CD4-positive, CD25-positive, alpha-beta regulatory T cell (primary cell): ENCODE data around the gene CFAP251. TPM values are rescaled to one million over a fixed set of nuclear protein-coding genes. Genes with fewer than 3 reads are reported as not detected.

Experiments used
- ATAC-seq, 2 donors: fragments of 150-1000 bp; cut with Tn5 transposase; one replicate each; pipeline ENCODE4 v1.10.0; 2021; ENCODE audit warnings: low read depth in 2 of 2, moderate number of reproducible peaks in 2 of 2, moderate library complexity in 1 of 2
- DNase-seq, 3 donors: peaks; one replicate each; pipeline versions ENCODE4 v3.0.0 to v3.0.0-alpha.2; 2012 to 2022; ENCODE audit warnings: mixed read lengths in 1 of 3
- H3K27ac ChIP-seq: one replicate; pipeline ENCODE4 v1.7.0; 2013; ENCODE audit warnings: mild to moderate bottlenecking, low read length; ENCODE audit not compliant: insufficient read depth, poor library complexity, severe bottlenecking
- H3K27me3 ChIP-seq: one replicate; pipeline ENCODE4 v1.7.0; 2013; ENCODE audit warnings: low read length; ENCODE audit not compliant: control insufficient read depth, insufficient read depth
- H3K36me3 ChIP-seq: one replicate; pipeline ENCODE4 v1.7.0; 2013; ENCODE audit warnings: mild to moderate bottlenecking, low read length, moderate library complexity; ENCODE audit not compliant: control insufficient read depth, insufficient read depth
- H3K4me1 ChIP-seq: 2 replicates; pipeline ENCODE4 v1.7.0; 2013; ENCODE audit warnings: mild to moderate bottlenecking, low read length; ENCODE audit not compliant: insufficient read depth, control insufficient read depth, poor library complexity, severe bottlenecking
- H3K4me3 ChIP-seq: one replicate; pipeline ENCODE4 v1.7.0; 2013; ENCODE audit warnings: low read depth, mild to moderate bottlenecking, low read length, moderate library complexity
- H3K9me3 ChIP-seq, 2 experiments: 1 replicate in 1 of 2; 2 replicates in 1 of 2; pipeline ENCODE4 v1.7.0; 2013; ENCODE audit warnings: low read length in 2 of 2, mild to moderate bottlenecking in 1 of 2, moderate library complexity in 1 of 2; ENCODE audit not compliant: control insufficient read depth in 2 of 2
- H3K27ac Mint-ChIP-seq, 3 donors: one replicate each; pipeline ENCODE4 v1.8.0; 2020 to 2022; ENCODE audit warnings: mild to moderate bottlenecking in 3 of 3, mixed read lengths in 3 of 3, moderate library complexity in 2 of 3
- H3K27me3 Mint-ChIP-seq: one replicate; pipeline ENCODE4 v1.8.0; 2022; ENCODE audit warnings: mild to moderate bottlenecking, mixed read lengths
- H3K36me3 Mint-ChIP-seq: one replicate; pipeline ENCODE4 v1.8.0; 2020; ENCODE audit warnings: mixed read lengths
- H3K4me1 Mint-ChIP-seq, 4 donors: one replicate each; pipeline ENCODE4 v1.8.0; 2020 to 2022; ENCODE audit warnings: mixed read lengths in 4 of 4, mild to moderate bottlenecking in 1 of 4
- H3K4me3 Mint-ChIP-seq, 4 donors: one replicate each; pipeline ENCODE4 v1.8.0; 2020 to 2022; ENCODE audit warnings: mild to moderate bottlenecking in 4 of 4, mixed read lengths in 4 of 4, moderate library complexity in 3 of 4
- H3K9me3 Mint-ChIP-seq, 7 donors: one replicate each; pipeline ENCODE4 v1.8.0; 2020 to 2022; ENCODE audit warnings: mixed read lengths in 7 of 7, mild to moderate bottlenecking in 3 of 7, moderate library complexity in 2 of 7
- polyA plus RNA-seq, 4 donors: library from polyadenylated mRNA; unstranded; fragments of 300-500 nt; fragmentation: Illumina TruSeq; gene quantifications; one replicate each; pipeline ENCODE4 v1.2.3, GENCODE V29; 2021
- total RNA-seq: library from RNA; stranded (reverse); gene quantifications from one replicate; pipeline ENCODE4 v1.2.3, GENCODE V29; 2022

Gene CFAP251
- total and polyA plus RNA-seq, 5 donors from 2014 or later: 0.05 to 0.96 TPM; not detected in 3

- Histone ChIP-seq H3K4me3 (no peak overlapping the region), H3K27ac (no peak overlapping the region), H3K36me3 (peaks cover 35% of the 10 kb centered on the region), H3K27me3 (no peaks in the 10 kb centered on the region), H3K9me3 (no peaks in the 10 kb centered on the region), H3K4me1 (peaks cover 29% of the 10 kb centered on the region)
- no peak for DNase-seq
- no peak for ATAC-seq
- H3K4me1 Mint-ChIP-seq: peaks cover 13 to 58% (median 38%) of the 10 kb centered on the region in 4 donors
- peak overlapping the region in 2 of 3 donors; percentile 34 to 93 for H3K27ac Mint-ChIP-seq
- no peaks in the 10 kb centered on the region for H3K9me3 Mint-ChIP-seq
- H3K4me3 Mint-ChIP-seq: peak overlapping the region in 1 of 4 donors; percentile 6
- H3K36me3 Mint-ChIP-seq: peaks cover 25% of the 10 kb centered on the region
- H3K27me3 Mint-ChIP-seq: peaks cover 5% of the 10 kb centered on the region
These were observed 25.5 kb upstream of the CFAP251 start for GRCh38 chr12:121892673-121893561.

GRCh38 chr12:121893961-121894460 lies 24.4 kb upstream of the CFAP251 start:
- peaks cover 13 to 49% (median 32%) of the 10 kb centered on the region in 4 donors for H3K4me1 Mint-ChIP-seq
- peaks cover 20% of the 10 kb centered on the region for H3K36me3 Mint-ChIP-seq

GRCh38 chr12:121894633-121895032 lies 23.8 kb upstream of the CFAP251 start:
- H3K4me3 Mint-ChIP-seq: peak overlapping the region in 1 of 4 donors; percentile 61
- no peaks in the 10 kb centered on the region for H3K9me3 Mint-ChIP-seq
- Histone ChIP-seq H3K27me3 (no peaks in the 10 kb centered on the region), H3K4me3 (no peak overlapping the region), H3K27ac (no peak overlapping the region), H3K4me1 (peaks cover 18% of the 10 kb centered on the region), H3K9me3 (no peaks in the 10 kb centered on the region), H3K36me3 (peaks cover 45% of the 10 kb centered on the region)
- ATAC-seq (peak in 1 of 2 donors; percentile 34), DNase-seq (peak in 2 of 3 donors; percentile 10 to 40)
- H3K27me3 Mint-ChIP-seq: no peaks in the 10 kb centered on the region
- peak overlapping the region in 2 of 3 donors; percentile 80 to 93 for H3K27ac Mint-ChIP-seq
- peaks cover 25% of the 10 kb centered on the region for H3K36me3 Mint-ChIP-seq
- peaks cover 7 to 42% (median 26%) of the 10 kb centered on the region in 4 donors for H3K4me1 Mint-ChIP-seq

More at GRCh38 chr12:121893961-121894460, 24.4 kb upstream of the CFAP251 start:
- Histone ChIP-seq H3K27ac (no peak overlapping the region), H3K4me1 (peaks cover 24% of the 10 kb centered on the region), H3K9me3 (no peaks in the 10 kb centered on the region), H3K4me3 (no peak overlapping the region), H3K36me3 (peaks cover 39% of the 10 kb centered on the region), H3K27me3 (no peaks in the 10 kb centered on the region)
- peak overlapping the region in 1 of 4 donors; percentile 39 for H3K4me3 Mint-ChIP-seq
- no peaks in the 10 kb centered on the region for H3K27me3 Mint-ChIP-seq
- peak in 1 of 3 donors; percentile 45 for DNase-seq
- H3K27ac Mint-ChIP-seq: peak overlapping the region; percentile 79 to 94 (median 93)
- peak; percentile 16 to 33 for ATAC-seq
- no peaks in the 10 kb centered on the region for H3K9me3 Mint-ChIP-seq

GRCh38 chr12:121898287-121898686 lies 20.1 kb upstream of the CFAP251 start:
- H3K9me3 Mint-ChIP-seq: no peaks in the 10 kb centered on the region

GRCh38 chr12:121899590-121899989 lies 18.8 kb upstream of the CFAP251 start:
- H3K36me3 Mint-ChIP-seq: peaks cover 33% of the 10 kb centered on the region
- no peak overlapping the region for H3K4me3 ChIP-seq
- H3K36me3 ChIP-seq: peaks cover 73% of the 10 kb centered on the region
- DNase-seq: no peak
- H3K4me1 ChIP-seq: no peaks in the 10 kb centered on the region
- peaks cover 0 to 8% (median 5%) of the 10 kb centered on the region in 4 donors for H3K4me1 Mint-ChIP-seq
- H3K27me3 Mint-ChIP-seq: peaks cover 4% of the 10 kb centered on the region
- H3K27ac ChIP-seq: no peak overlapping the region
- no peaks in the 10 kb centered on the region for H3K27me3 ChIP-seq
- H3K4me3 Mint-ChIP-seq: no peak overlapping the region
- no peaks in the 10 kb centered on the region for H3K9me3 Mint-ChIP-seq
- no peaks in the 10 kb centered on the region for H3K9me3 ChIP-seq
- no peak for ATAC-seq
- H3K27ac Mint-ChIP-seq: no peak overlapping the region

More at GRCh38 chr12:121898287-121898686, 20.1 kb upstream of the CFAP251 start:
- H3K27me3 ChIP-seq: no peaks in the 10 kb centered on the region
- Mint-ChIP-seq H3K27ac (no peak overlapping the region), H3K4me3 (no peak overlapping the region), H3K36me3 (peaks cover 28% of the 10 kb centered on the region), H3K4me1 (peaks cover 0 to 18% (median 16%) of the 10 kb centered on the region in 4 donors), H3K27me3 (no peaks in the 10 kb centered on the region)
- ATAC-seq (no peak), DNase-seq (no peak)
- peaks cover 67% of the 10 kb centered on the region for H3K36me3 ChIP-seq
- no peak overlapping the region for H3K27ac ChIP-seq
- H3K4me3 ChIP-seq: no peak overlapping the region
- H3K9me3 ChIP-seq: no peaks in the 10 kb centered on the region
- peaks cover 5% of the 10 kb centered on the region for H3K4me1 ChIP-seq

GRCh38 chr12:121903202-121903601 lies 15.2 kb upstream of the CFAP251 start:
- H3K4me1 ChIP-seq: no peaks in the 10 kb centered on the region
- no peaks in the 10 kb centered on the region for H3K27me3 ChIP-seq
- Mint-ChIP-seq H3K27me3 (peaks cover 4% of the 10 kb centered on the region), H3K4me1 (peaks cover 0 to 3% (median under 1%) of the 10 kb centered on the region in 4 donors), H3K36me3 (peaks cover 30% of the 10 kb centered on the region), H3K27ac (no peak overlapping the region), H3K4me3 (no peak overlapping the region), H3K9me3 (no peaks in the 10 kb centered on the region)
- no peak overlapping the region for H3K27ac ChIP-seq
- H3K36me3 ChIP-seq: peaks cover 65% of the 10 kb centered on the region
- no peak overlapping the region for H3K4me3 ChIP-seq
- DNase-seq (no peak), ATAC-seq (no peak)
- H3K9me3 ChIP-seq: no peaks in the 10 kb centered on the region

GRCh38 chr12:121905746-121906145 lies 12.6 kb upstream of the CFAP251 start:
- H3K4me3 Mint-ChIP-seq: no peak overlapping the region

More at GRCh38 chr12:121905746-121906145, 12.6 kb upstream of the CFAP251 start:
- Histone ChIP-seq H3K27me3 (no peaks in the 10 kb centered on the region), H3K27ac (no peak overlapping the region), H3K9me3 (no peaks in the 10 kb centered on the region), H3K4me3 (no peak overlapping the region), H3K4me1 (no peaks in the 10 kb centered on the region), H3K36me3 (peaks cover 65% of the 10 kb centered on the region)
- DNase-seq (no peak), ATAC-seq (no peak)
- peaks cover 38% of the 10 kb centered on the region for H3K36me3 Mint-ChIP-seq
- H3K4me1 Mint-ChIP-seq: peaks cover 0 to 11% (median 7%) of the 10 kb centered on the region in 4 donors
- H3K9me3 Mint-ChIP-seq: no peaks in the 10 kb centered on the region
- peaks cover 4% of the 10 kb centered on the region for H3K27me3 Mint-ChIP-seq
- H3K27ac Mint-ChIP-seq: no peak overlapping the region
